ENCODE measurements around the gene TEAD1. TPM values are rescaled to one million over a fixed set of nuclear protein-coding genes. Genes with fewer than 3 reads are reported as not detected.

The TEAD1 gene
- total RNA-seq, 1 experiment from 2014 or later, result 102 TPM

DNA sequence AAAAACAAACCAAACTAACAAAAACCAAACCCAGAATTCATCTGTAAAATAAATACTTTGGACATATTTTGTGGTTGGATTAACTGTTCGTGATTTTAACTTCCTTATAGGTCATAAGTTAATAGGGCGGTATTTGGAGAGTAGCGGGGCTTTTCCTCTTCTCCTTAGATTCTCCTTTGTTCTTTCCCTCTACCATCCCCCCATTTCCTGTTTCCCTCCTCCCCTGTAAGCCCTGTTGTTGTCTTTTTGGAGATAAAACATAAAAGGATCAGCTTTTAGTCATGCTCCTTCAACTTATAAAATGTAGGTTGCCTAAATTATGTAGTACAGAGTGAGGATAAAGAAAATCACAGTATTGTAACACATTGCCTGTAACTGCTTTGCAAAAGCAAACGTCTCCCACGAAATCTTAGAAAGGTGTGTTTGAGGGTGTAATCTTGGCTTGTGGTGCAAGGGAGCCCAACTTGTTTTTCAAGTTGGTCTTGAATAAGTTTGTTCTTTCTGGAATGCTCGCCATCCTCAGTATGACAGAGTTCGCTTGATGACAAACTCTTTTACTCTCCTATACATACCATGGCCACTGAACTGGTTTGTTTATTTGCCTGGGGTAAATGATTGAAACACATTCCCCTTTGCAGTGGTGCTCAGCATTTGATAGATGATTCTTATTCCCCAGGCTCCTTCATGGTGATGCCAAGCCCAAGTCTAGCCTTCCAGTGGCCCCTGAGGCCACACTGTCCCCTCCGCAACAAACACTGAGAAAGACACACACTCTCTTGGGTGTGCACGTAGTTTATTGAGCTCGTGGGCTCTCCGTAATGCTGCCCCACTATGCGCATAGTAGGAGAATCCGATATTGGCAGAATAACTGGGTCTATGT, 49.4 kb downstream of the TEAD1 start:
- POLR2A ChIA-PET, result no interaction called here

More for the DNA sequence above, 49.4 kb downstream of the TEAD1 start:
- in situ Hi-C loops (cut with HindIII; ENCODE audit: low pct_unique_long_range_greater_than_20kb, low sequenced_read_pairs), result no loop called here
- no TSS peak for BruUV-seq (replicated peaks)
- CTCF ChIA-PET, result no interaction called here
- no peak for TF ChIP-seq REST (IDR thresholded peaks at IDR 0.05; ENCODE audit: insufficient read depth in 1 of 2, low read depth in 2 of 2, low read length in 1 of 2)
- no peak for TF ChIP-seq POLR2AphosphoS5 (IDR thresholded peaks at IDR 0.05; ENCODE audit: low read depth, low read length)
- TF ChIP-seq CTCF (IDR thresholded peaks at IDR 0.05), result no peak
- no peak for TF ChIP-seq TCF7L2 (IDR thresholded peaks at IDR 0.05; ENCODE audit: low read depth, low read length)
- Histone ChIP-seq H3K4me3 (ENCODE audit: low read depth in 2 of 2, low read length in 2 of 2) (no peak overlapping the region), H3K9me3 (ENCODE audit: control insufficient read depth, insufficient read depth, low read depth, low read length) (no peaks in the 10 kb centered on the region), H3K4me1 (ENCODE audit: control insufficient read depth, insufficient read depth, low read length) (peaks cover 82% of the 10 kb centered on the region), H3K36me3 (ENCODE audit: control insufficient read depth, insufficient read depth, low read length) (no peaks in the 10 kb centered on the region), H3K27ac (ENCODE audit: low read length) (peak overlapping the region; percentile 60), H3K27me3 (ENCODE audit: control insufficient read depth, insufficient read depth, low read length) (no peaks in the 10 kb centered on the region)
- ATAC-seq (peak; percentile 68), DNase-seq (ENCODE audit: low read depth, low spot score) (no peak)
- intact Hi-C loops (cut with micrococcal nuclease; ENCODE audit: unreplicated experiment), result no loop called here
